ENCODE measurements around the gene EMC8.
"Not testable (repeated sequence)": the region's sequence is repeated elsewhere in the genome, so short reads cannot be mapped to it uniquely, and the experiment has no call there.

Gene EMC8

DNA sequence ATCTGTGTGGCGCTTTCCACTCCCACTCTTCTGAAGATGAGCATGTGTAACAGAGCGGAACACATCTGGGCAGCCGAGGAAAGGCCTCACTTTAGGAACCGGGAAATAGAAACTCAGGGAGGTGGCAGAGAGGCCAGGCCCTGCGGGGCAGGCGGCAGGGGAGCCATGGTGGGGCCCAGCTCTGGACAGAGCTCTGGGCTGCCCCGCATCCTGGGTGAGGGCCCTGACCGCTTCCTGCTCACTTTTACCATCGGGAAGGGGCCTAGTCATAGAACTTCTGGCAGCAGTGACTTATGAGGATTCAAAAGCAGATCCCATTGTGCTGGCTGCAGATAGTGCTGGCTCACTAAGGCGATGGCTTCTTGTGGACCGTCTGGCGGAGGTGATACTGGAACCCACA is 22.8 kb upstream of the EMC8 start:
- WGBS (ENCODE audit: insufficient coverage), result 95% methylated on average over 12 of the region's 12 CpGs
- CTCF ChIA-PET, result interaction anchor here (0.6 to 7.9 kb wide), 27 partner anchors 8 to 698 kb away, joined by 3 to 210 read pairs (median 4); no protein-coding TSS in a partner anchor
- POLR2A ChIA-PET, result no interaction called here

DNA sequence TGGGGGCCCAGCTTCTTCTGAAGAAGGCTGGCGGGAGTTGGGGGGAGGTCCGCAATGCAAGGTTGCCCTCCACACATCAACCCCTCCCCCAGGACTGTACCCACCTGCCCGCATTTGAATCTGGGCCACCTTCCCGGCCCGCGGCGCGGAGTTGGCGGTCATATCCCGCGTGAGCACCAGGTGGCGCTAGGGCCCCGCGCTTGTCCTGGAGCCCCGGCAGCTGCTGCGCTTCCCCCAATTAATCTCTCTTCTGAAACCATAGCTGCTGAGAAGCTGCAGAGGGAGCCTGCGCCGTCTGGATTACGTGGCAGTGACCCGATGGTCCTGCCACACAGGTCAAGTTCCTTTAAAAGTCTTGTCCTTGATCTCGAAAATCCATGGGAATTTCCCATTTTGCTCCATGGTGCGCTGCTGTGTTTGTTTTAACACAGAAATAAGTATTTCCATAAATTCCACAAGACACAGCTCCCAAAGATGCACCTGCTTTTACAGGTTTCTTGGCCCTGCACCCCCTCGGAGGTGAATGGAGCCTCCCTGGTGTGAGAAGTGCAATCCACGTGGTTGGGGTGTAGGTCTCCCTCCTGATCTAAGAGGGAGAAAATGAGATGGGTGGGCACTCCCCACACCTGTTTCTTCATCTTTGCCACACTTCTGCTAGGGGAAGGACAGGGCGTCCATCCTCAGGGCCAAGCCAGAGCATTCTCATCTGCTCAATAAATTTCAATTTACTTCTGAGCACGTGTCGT is 22.2 kb upstream of the EMC8 start:
- WGBS (ENCODE audit: insufficient coverage), result 17% methylated on average over 23 of the region's 27 CpGs
- no peaks in the 10 kb centered on the region for H3K36me3 ChIP-seq (ENCODE audit: control insufficient read depth in 4 of 4, insufficient read depth in 4 of 4, low read length in 3 of 4)
- peaks cover 0 to 8% (median 0%) of the 10 kb centered on the region in 4 experiments for H3K4me1 ChIP-seq (ENCODE audit: control extremely low read depth in 1 of 4, control insufficient read depth in 4 of 4, insufficient read depth in 4 of 4, low read length in 3 of 4)
- H3K27ac ChIP-seq (ENCODE audit: insufficient read depth in 1 of 2, low read depth in 1 of 2, low read length in 2 of 2, poor library complexity in 1 of 2, severe bottlenecking in 2 of 2), result no peak overlapping the region
- no peaks in the 10 kb centered on the region for H3K9me3 ChIP-seq (ENCODE audit: control extremely low read depth in 1 of 5, control insufficient read depth in 4 of 5, insufficient read depth in 2 of 5, low read depth in 1 of 5, low read length in 4 of 5)
- ChIA-PET POLR2A (interaction anchor here (0.6 kb wide), 1 partner anchor 150 kb away, joined by 3 read pairs; no protein-coding TSS in a partner anchor), CTCF (interaction anchor here (0.6 to 7.9 kb wide), 40 partner anchors 9 to 699 kb away, joined by 3 to 210 read pairs (median 4); no protein-coding TSS in a partner anchor)
- H3K4me3 ChIP-seq (ENCODE audit: control insufficient read depth in 1 of 7, extremely low read depth in 1 of 7, insufficient read depth in 4 of 7, low read depth in 2 of 7, low read length in 6 of 7), result no peak overlapping the region
- H3K27me3 ChIP-seq (replicated peaks in 2 of 5; ENCODE audit: control insufficient read depth in 4 of 5, insufficient read depth in 5 of 5, low read length in 4 of 5), result peaks cover 0 to 31% (median 5%) of the 10 kb centered on the region in 5 experiments
- DNase-seq, result peak; percentile 70 to 79 (median 76)

More for the DNA sequence above, 22.8 kb upstream of the EMC8 start:
- peaks cover 0 to 31% (median 5%) of the 10 kb centered on the region in 5 experiments for H3K27me3 ChIP-seq (replicated peaks in 2 of 5; ENCODE audit: control insufficient read depth in 4 of 5, insufficient read depth in 5 of 5, low read length in 4 of 5)
- H3K27ac ChIP-seq (ENCODE audit: insufficient read depth in 1 of 2, low read depth in 1 of 2, low read length in 2 of 2, poor library complexity in 1 of 2, severe bottlenecking in 2 of 2), result no peak overlapping the region
- peaks cover 0 to 8% (median 0%) of the 10 kb centered on the region in 4 experiments for H3K4me1 ChIP-seq (ENCODE audit: control extremely low read depth in 1 of 4, control insufficient read depth in 4 of 4, insufficient read depth in 4 of 4, low read length in 3 of 4)
- H3K9me3 ChIP-seq (ENCODE audit: control extremely low read depth in 1 of 5, control insufficient read depth in 4 of 5, insufficient read depth in 2 of 5, low read depth in 1 of 5, low read length in 4 of 5), result no peaks in the 10 kb centered on the region
- H3K36me3 ChIP-seq (ENCODE audit: control insufficient read depth in 4 of 4, insufficient read depth in 4 of 4, low read length in 3 of 4), result no peaks in the 10 kb centered on the region
- no peak overlapping the region for H3K4me3 ChIP-seq (ENCODE audit: control insufficient read depth in 1 of 7, extremely low read depth in 1 of 7, insufficient read depth in 4 of 7, low read depth in 2 of 7, low read length in 6 of 7)
- DNase-seq, result no peak

DNA sequence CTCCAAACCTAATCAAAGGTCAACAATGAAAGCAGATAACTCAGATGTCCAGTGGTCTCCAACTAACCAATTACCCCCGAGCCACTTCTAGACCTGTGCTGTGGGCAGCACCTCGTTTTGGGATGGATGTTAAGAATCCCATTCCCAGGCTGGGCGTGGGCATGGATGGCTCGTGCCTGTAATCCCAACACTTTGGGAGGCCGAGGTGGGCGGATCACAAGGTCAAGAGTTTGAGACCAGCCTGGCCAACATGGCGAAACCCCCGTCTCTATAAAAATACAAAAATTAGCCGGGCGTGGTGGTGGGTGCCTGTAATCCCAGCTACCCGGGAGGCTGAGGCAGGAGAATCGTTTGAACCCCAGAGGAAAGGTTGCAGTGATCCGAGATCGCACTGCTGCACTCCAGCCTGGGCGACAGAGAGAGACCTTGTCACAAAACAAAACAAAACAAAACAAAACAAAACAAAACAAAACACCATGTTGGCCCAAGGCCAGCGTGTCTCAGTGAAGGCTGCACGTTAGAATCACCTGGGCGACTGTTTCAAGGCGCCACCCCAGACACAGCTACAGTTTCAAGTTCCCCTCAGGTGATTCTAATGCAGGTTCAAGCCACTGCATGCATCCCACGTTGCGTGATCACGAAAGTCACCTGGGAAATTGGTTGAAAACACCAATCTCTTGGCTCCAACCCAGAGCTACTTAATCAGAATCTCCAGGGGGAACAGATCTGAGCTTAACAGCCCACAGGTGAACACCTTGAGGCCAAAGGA is 21.4 kb upstream of the EMC8 start:
- 74% methylated on average over 22 of the region's 22 CpGs for WGBS (ENCODE audit: insufficient coverage)
- POLR2A ChIA-PET, result no interaction called here

DNA sequence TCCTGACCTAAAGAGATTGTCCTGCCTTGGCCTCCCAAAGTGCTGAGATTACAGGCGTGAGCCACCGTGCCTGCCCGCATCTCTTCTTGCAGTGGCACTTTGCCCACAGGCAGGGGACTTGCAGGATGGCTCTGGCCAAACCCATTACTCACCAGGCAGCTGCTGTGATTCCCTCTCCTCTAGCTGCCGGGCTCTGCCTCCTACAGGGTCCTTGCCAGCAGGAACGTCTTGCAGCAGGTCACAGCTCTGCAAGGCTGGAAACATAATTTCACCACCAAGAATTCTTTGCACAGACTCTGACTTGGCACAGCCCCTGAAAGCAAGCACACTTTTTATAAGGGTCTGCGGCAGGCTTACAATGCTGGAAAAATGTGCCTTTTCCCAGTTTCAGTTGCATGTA is 20.4 kb upstream of the EMC8 start:
- peaks cover 0 to 6% (median 0%) of the 10 kb centered on the region in 4 experiments for H3K4me1 ChIP-seq (ENCODE audit: control extremely low read depth in 1 of 4, control insufficient read depth in 4 of 4, insufficient read depth in 4 of 4, low read length in 3 of 4)
- ChIA-PET CTCF (interaction anchor here (0.7 to 7.9 kb wide), 17 partner anchors 16 to 698 kb away, joined by 3 to 210 read pairs (median 4); no protein-coding TSS in a partner anchor), POLR2A (interaction anchor here (0.6 kb wide), 1 partner anchor 194 kb away, joined by 5 read pairs; no protein-coding TSS in a partner anchor)
- 81% methylated on average over 6 of the region's 6 CpGs for WGBS (ENCODE audit: insufficient coverage)
- no peak overlapping the region for H3K4me3 ChIP-seq (ENCODE audit: control insufficient read depth in 1 of 7, extremely low read depth in 1 of 7, insufficient read depth in 4 of 7, low read depth in 2 of 7, low read length in 6 of 7)
- H3K9me3 ChIP-seq (ENCODE audit: control extremely low read depth in 1 of 5, control insufficient read depth in 4 of 5, insufficient read depth in 2 of 5, low read depth in 1 of 5, low read length in 4 of 5), result no peaks in the 10 kb centered on the region
- peaks cover 0 to 27% (median 5%) of the 10 kb centered on the region in 5 experiments for H3K27me3 ChIP-seq (replicated peaks in 2 of 5; ENCODE audit: control insufficient read depth in 4 of 5, insufficient read depth in 5 of 5, low read length in 4 of 5)
- DNase-seq, result no peak
- no peaks in the 10 kb centered on the region for H3K36me3 ChIP-seq (ENCODE audit: control insufficient read depth in 4 of 4, insufficient read depth in 4 of 4, low read length in 3 of 4)
- H3K27ac ChIP-seq (ENCODE audit: insufficient read depth in 1 of 2, low read depth in 1 of 2, low read length in 2 of 2, poor library complexity in 1 of 2, severe bottlenecking in 2 of 2), result no peak overlapping the region

More for the DNA sequence above, 21.4 kb upstream of the EMC8 start:
- no peak for DNase-seq
- H3K4me3 ChIP-seq (ENCODE audit: control insufficient read depth in 1 of 7, extremely low read depth in 1 of 7, insufficient read depth in 4 of 7, low read depth in 2 of 7, low read length in 6 of 7), result no peak overlapping the region
- H3K4me1 ChIP-seq (ENCODE audit: control extremely low read depth in 1 of 4, control insufficient read depth in 4 of 4, insufficient read depth in 4 of 4, low read length in 3 of 4), result peaks cover 0 to 8% (median 0%) of the 10 kb centered on the region in 4 experiments
- H3K27ac ChIP-seq (ENCODE audit: insufficient read depth in 1 of 2, low read depth in 1 of 2, low read length in 2 of 2, poor library complexity in 1 of 2, severe bottlenecking in 2 of 2), result no peak overlapping the region
- H3K9me3 ChIP-seq (ENCODE audit: control extremely low read depth in 1 of 5, control insufficient read depth in 4 of 5, insufficient read depth in 2 of 5, low read depth in 1 of 5, low read length in 4 of 5), result no peaks in the 10 kb centered on the region
- H3K36me3 ChIP-seq (ENCODE audit: control insufficient read depth in 4 of 4, insufficient read depth in 4 of 4, low read length in 3 of 4), result no peaks in the 10 kb centered on the region
- peaks cover 0 to 25% (median 5%) of the 10 kb centered on the region in 5 experiments for H3K27me3 ChIP-seq (replicated peaks in 2 of 5; ENCODE audit: control insufficient read depth in 4 of 5, insufficient read depth in 5 of 5, low read length in 4 of 5)
- CTCF ChIA-PET, result interaction anchor here (0.7 to 7.9 kb wide), 35 partner anchors 8 to 699 kb away, joined by 3 to 210 read pairs (median 4); no protein-coding TSS in a partner anchor

DNA sequence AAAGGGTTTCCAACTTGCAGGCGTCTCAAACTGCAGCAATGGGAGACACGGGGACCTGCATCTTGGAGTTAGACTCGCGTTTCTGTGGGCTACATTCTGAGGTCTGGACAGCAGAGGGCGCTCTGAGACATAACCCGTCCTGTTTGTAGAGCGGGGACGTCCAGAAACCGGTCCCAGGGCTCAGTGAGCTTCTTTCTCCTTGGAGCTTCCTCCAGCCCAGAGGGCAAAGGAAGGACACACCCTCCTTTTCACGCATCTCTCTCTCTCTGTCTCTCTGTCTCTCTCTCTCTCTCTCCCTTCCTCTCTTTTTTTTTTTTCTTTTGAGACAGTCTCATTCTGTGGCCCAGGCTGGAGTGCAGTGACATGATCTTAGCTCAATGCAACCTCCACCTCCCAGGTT is 19.9 kb upstream of the EMC8 start:
- H3K27ac ChIP-seq (ENCODE audit: insufficient read depth in 1 of 2, low read depth in 1 of 2, low read length in 2 of 2, poor library complexity in 1 of 2, severe bottlenecking in 2 of 2), result no peak overlapping the region
- POLR2A ChIA-PET, result interaction anchor here (0.6 kb wide), 1 partner anchor 195 kb away, joined by 5 read pairs; no protein-coding TSS in a partner anchor
- CTCF ChIA-PET, result interaction anchor here (0.7 to 7.9 kb wide), 17 partner anchors 16 to 698 kb away, joined by 3 to 210 read pairs (median 4); no protein-coding TSS in a partner anchor
- WGBS (ENCODE audit: insufficient coverage), result 2% methylated on average over 10 of the region's 10 CpGs
- peak; percentile 82 to 92 (median 84) for DNase-seq
- H3K4me1 ChIP-seq (ENCODE audit: control extremely low read depth in 1 of 4, control insufficient read depth in 4 of 4, insufficient read depth in 4 of 4, low read length in 3 of 4), result peaks cover 0 to 3% (median 0%) of the 10 kb centered on the region in 4 experiments
- no peaks in the 10 kb centered on the region for H3K9me3 ChIP-seq (ENCODE audit: control extremely low read depth in 1 of 5, control insufficient read depth in 4 of 5, insufficient read depth in 2 of 5, low read depth in 1 of 5, low read length in 4 of 5)
- H3K27me3 ChIP-seq (replicated peaks in 2 of 5; ENCODE audit: control insufficient read depth in 4 of 5, insufficient read depth in 5 of 5, low read length in 4 of 5), result peaks cover 0 to 28% (median 5%) of the 10 kb centered on the region in 5 experiments
- no peak overlapping the region for H3K4me3 ChIP-seq (ENCODE audit: control insufficient read depth in 1 of 7, extremely low read depth in 1 of 7, insufficient read depth in 4 of 7, low read depth in 2 of 7, low read length in 6 of 7)
- H3K36me3 ChIP-seq (ENCODE audit: control insufficient read depth in 4 of 4, insufficient read depth in 4 of 4, low read length in 3 of 4), result no peaks in the 10 kb centered on the region

DNA sequence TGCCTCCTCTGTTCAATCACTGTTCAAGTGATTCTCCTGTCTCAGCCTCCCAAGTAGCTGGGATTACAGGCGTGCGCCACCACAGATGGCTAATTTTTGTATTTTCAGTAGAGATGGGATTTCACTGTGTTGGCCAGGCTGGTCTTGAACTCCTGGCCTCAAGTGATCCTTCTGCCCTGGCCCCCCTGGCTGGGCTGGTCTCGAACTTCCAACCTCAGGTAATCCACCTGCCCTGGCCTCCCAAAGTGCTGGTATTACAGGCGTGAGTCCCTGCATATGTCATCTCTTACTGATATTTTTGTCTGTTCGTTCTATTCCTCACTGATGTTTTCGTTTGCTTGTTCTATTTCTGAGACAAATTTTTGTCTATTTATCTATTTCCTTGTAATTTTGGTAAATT is 17.9 kb upstream of the EMC8 start:
- CTCF ChIA-PET, result interaction anchor here (1.4 to 7.9 kb wide), 2 partner anchors 171 to 199 kb away, joined by 3 to 210 read pairs; no protein-coding TSS in a partner anchor
- H3K27me3 ChIP-seq (replicated peaks in 2 of 5; ENCODE audit: control insufficient read depth in 4 of 5, insufficient read depth in 5 of 5, low read length in 4 of 5), result peaks cover 0 to 49% (median 17%) of the 10 kb centered on the region in 5 experiments

More for the DNA sequence above, 17.9 kb upstream of the EMC8 start:
- H3K27ac ChIP-seq (ENCODE audit: insufficient read depth in 1 of 2, low read depth in 1 of 2, low read length in 2 of 2, poor library complexity in 1 of 2, severe bottlenecking in 2 of 2); POLR2A ChIA-PET; H3K9me3 ChIP-seq (ENCODE audit: control extremely low read depth in 1 of 5, control insufficient read depth in 4 of 5, insufficient read depth in 2 of 5, low read depth in 1 of 5, low read length in 4 of 5); H3K4me1 ChIP-seq (ENCODE audit: control extremely low read depth in 1 of 4, control insufficient read depth in 4 of 4, insufficient read depth in 4 of 4, low read length in 3 of 4); DNase-seq; H3K4me3 ChIP-seq (ENCODE audit: control insufficient read depth in 1 of 7, extremely low read depth in 1 of 7, insufficient read depth in 4 of 7, low read depth in 2 of 7, low read length in 6 of 7); H3K36me3 ChIP-seq (ENCODE audit: control insufficient read depth in 4 of 4, insufficient read depth in 4 of 4, low read length in 3 of 4): not testable (repeated sequence)
- WGBS (ENCODE audit: insufficient coverage), result 96% methylated on average over 3 of the region's 6 CpGs

Data from common myeloid progenitor, CD34-positive (primary cell).